ENCODE measurements around the gene DCTN2. TPM values are rescaled to one million over a fixed set of nuclear protein-coding genes. Genes with fewer than 3 reads are reported as not detected.
A peak's percentile ranks its signal among the peaks of the same experiment; 100 is the strongest.
"Not testable (repeated sequence)": the region's sequence is repeated elsewhere in the genome, so short reads cannot be mapped to it uniquely, and the experiment has no call there.

The DCTN2 gene
- total RNA-seq, 1 donor from 2014 or later = 101 TPM

GRCh38 chr12:57518920-57519795 is 27.8 kb downstream of the DCTN2 start:
- H3K27ac Mint-ChIP-seq = peak overlapping the region; percentile 100
- peaks cover 35% of the 10 kb centered on the region for H3K4me1 Mint-ChIP-seq (ENCODE audit: low read depth)
- DNase-seq (ENCODE audit: low spot score) = no peak
- peak overlapping the region; percentile 91 for H3K4me3 Mint-ChIP-seq (ENCODE audit: low read depth)
- intact Hi-C loops (cut with micrococcal nuclease) = no loop called here
- H3K27me3 Mint-ChIP-seq (ENCODE audit: low read depth) = no peaks in the 10 kb centered on the region
- peaks cover 65% of the 10 kb centered on the region for H3K36me3 Mint-ChIP-seq (ENCODE audit: low read depth)
- no peaks in the 10 kb centered on the region for H3K9me3 Mint-ChIP-seq

GRCh38 chr12:57518176-57518919 is 28.6 kb downstream of the DCTN2 start:
- intact Hi-C loops (cut with micrococcal nuclease) = no loop called here
- Mint-ChIP-seq H3K36me3 (ENCODE audit: low read depth) (peaks cover 64% of the 10 kb centered on the region), H3K27me3 (ENCODE audit: low read depth) (no peaks in the 10 kb centered on the region), H3K4me3 (ENCODE audit: low read depth) (peak overlapping the region; percentile 91), H3K27ac (peak overlapping the region; percentile 4), H3K9me3 (no peaks in the 10 kb centered on the region), H3K4me1 (ENCODE audit: low read depth) (peaks cover 27% of the 10 kb centered on the region)
- DNase-seq (ENCODE audit: low spot score) = no peak

- H3K27ac Mint-ChIP-seq; H3K9me3 Mint-ChIP-seq; H3K4me3 Mint-ChIP-seq (ENCODE audit: low read depth); DNase-seq (ENCODE audit: low spot score); intact Hi-C loops (cut with micrococcal nuclease); H3K27me3 Mint-ChIP-seq (ENCODE audit: low read depth): not testable (repeated sequence)
- Mint-ChIP-seq H3K36me3 (ENCODE audit: low read depth) (peaks cover 70% of the 10 kb centered on the region), H3K4me1 (ENCODE audit: low read depth) (peaks cover 27% of the 10 kb centered on the region)
Observed at GRCh38 chr12:57517718-57518117, 29.3 kb downstream of the DCTN2 start.

- Mint-ChIP-seq H3K36me3 (ENCODE audit: low read depth) (peaks cover 76% of the 10 kb centered on the region), H3K27me3 (ENCODE audit: low read depth) (no peaks in the 10 kb centered on the region), H3K4me3 (ENCODE audit: low read depth) (no peak overlapping the region), H3K4me1 (ENCODE audit: low read depth) (peaks cover 29% of the 10 kb centered on the region), H3K9me3 (no peaks in the 10 kb centered on the region), H3K27ac (no peak overlapping the region)
- no peak for DNase-seq (ENCODE audit: low spot score)
- intact Hi-C loops (cut with micrococcal nuclease) = no loop called here
Observed at GRCh38 chr12:57517187-57517586, 29.8 kb downstream of the DCTN2 start.

GRCh38 chr12:57516617-57517153 is 30.3 kb downstream of the DCTN2 start:
- Mint-ChIP-seq H3K36me3 (ENCODE audit: low read depth) (peaks cover 81% of the 10 kb centered on the region), H3K9me3 (no peaks in the 10 kb centered on the region), H3K27me3 (ENCODE audit: low read depth) (no peaks in the 10 kb centered on the region), H3K4me1 (ENCODE audit: low read depth) (peaks cover 28% of the 10 kb centered on the region), H3K4me3 (ENCODE audit: low read depth) (no peak overlapping the region), H3K27ac (no peak overlapping the region)
- intact Hi-C loops (cut with micrococcal nuclease) = no loop called here
- DNase-seq (ENCODE audit: low spot score) = no peak

- intact Hi-C loops (cut with micrococcal nuclease) = no loop called here
- Mint-ChIP-seq H3K4me3 (ENCODE audit: low read depth) (no peak overlapping the region), H3K27me3 (ENCODE audit: low read depth) (no peaks in the 10 kb centered on the region), H3K9me3 (no peaks in the 10 kb centered on the region), H3K27ac (no peak overlapping the region), H3K4me1 (ENCODE audit: low read depth) (peaks cover 25% of the 10 kb centered on the region), H3K36me3 (ENCODE audit: low read depth) (peaks cover 87% of the 10 kb centered on the region)
- DNase-seq (ENCODE audit: low spot score) = no peak
Observed at GRCh38 chr12:57515934-57516541, 31.0 kb downstream of the DCTN2 start.

GRCh38 chr12:57515408-57515933 is 31.5 kb downstream of the DCTN2 start:
- no peaks in the 10 kb centered on the region for H3K9me3 Mint-ChIP-seq
- intact Hi-C loops (cut with micrococcal nuclease) = no loop called here
- H3K27ac Mint-ChIP-seq = no peak overlapping the region
- peaks cover 23% of the 10 kb centered on the region for H3K4me1 Mint-ChIP-seq (ENCODE audit: low read depth)
- DNase-seq (ENCODE audit: low spot score) = no peak
- no peak overlapping the region for H3K4me3 Mint-ChIP-seq (ENCODE audit: low read depth)
- H3K27me3 Mint-ChIP-seq (ENCODE audit: low read depth) = no peaks in the 10 kb centered on the region
- peaks cover 91% of the 10 kb centered on the region for H3K36me3 Mint-ChIP-seq (ENCODE audit: low read depth)

GRCh38 chr12:57514720-57515407 is 32.1 kb downstream of the DCTN2 start:
- no peaks in the 10 kb centered on the region for H3K9me3 Mint-ChIP-seq
- intact Hi-C loops (cut with micrococcal nuclease) = no loop called here
- H3K36me3 Mint-ChIP-seq (ENCODE audit: low read depth) = peaks cover 88% of the 10 kb centered on the region
- H3K4me1 Mint-ChIP-seq (ENCODE audit: low read depth) = peaks cover 23% of the 10 kb centered on the region
- DNase-seq (ENCODE audit: low spot score) = no peak
- no peak overlapping the region for H3K4me3 Mint-ChIP-seq (ENCODE audit: low read depth)
- H3K27me3 Mint-ChIP-seq (ENCODE audit: low read depth) = no peaks in the 10 kb centered on the region
- H3K27ac Mint-ChIP-seq = no peak overlapping the region

GRCh38 chr12:57514246-57514645 is 32.7 kb downstream of the DCTN2 start:
- H3K9me3 Mint-ChIP-seq; H3K27ac Mint-ChIP-seq; H3K4me3 Mint-ChIP-seq (ENCODE audit: low read depth); H3K27me3 Mint-ChIP-seq (ENCODE audit: low read depth); intact Hi-C loops (cut with micrococcal nuclease); DNase-seq (ENCODE audit: low spot score): not testable (repeated sequence)
- Mint-ChIP-seq H3K4me1 (ENCODE audit: low read depth) (peaks cover 22% of the 10 kb centered on the region), H3K36me3 (ENCODE audit: low read depth) (peaks cover 88% of the 10 kb centered on the region)

- H3K27me3 Mint-ChIP-seq (ENCODE audit: low read depth); intact Hi-C loops (cut with micrococcal nuclease); H3K9me3 Mint-ChIP-seq; H3K4me3 Mint-ChIP-seq (ENCODE audit: low read depth); H3K27ac Mint-ChIP-seq; DNase-seq (ENCODE audit: low spot score): not testable (repeated sequence)
- peaks cover 86% of the 10 kb centered on the region for H3K36me3 Mint-ChIP-seq (ENCODE audit: low read depth)
- H3K4me1 Mint-ChIP-seq (ENCODE audit: low read depth) = peaks cover 17% of the 10 kb centered on the region
Observed at GRCh38 chr12:57513677-57514076, 33.3 kb downstream of the DCTN2 start.

GRCh38 chr12:57513266-57513665 is 33.7 kb downstream of the DCTN2 start:
- peaks cover 85% of the 10 kb centered on the region for H3K36me3 Mint-ChIP-seq (ENCODE audit: low read depth)
- intact Hi-C loops (cut with micrococcal nuclease) = no loop called here

GRCh38 chr12:57512665-57513064 is 34.3 kb downstream of the DCTN2 start:
- no peaks in the 10 kb centered on the region for H3K9me3 Mint-ChIP-seq
- H3K36me3 Mint-ChIP-seq (ENCODE audit: low read depth) = peaks cover 82% of the 10 kb centered on the region
- H3K27ac Mint-ChIP-seq = no peak overlapping the region
- peaks cover 10% of the 10 kb centered on the region for H3K4me1 Mint-ChIP-seq (ENCODE audit: low read depth)
- H3K27me3 Mint-ChIP-seq (ENCODE audit: low read depth) = no peaks in the 10 kb centered on the region
- intact Hi-C loops (cut with micrococcal nuclease) = no loop called here
- no peak for DNase-seq (ENCODE audit: low spot score)
- no peak overlapping the region for H3K4me3 Mint-ChIP-seq (ENCODE audit: low read depth)

More at GRCh38 chr12:57513266-57513665, 33.7 kb downstream of the DCTN2 start:
- Mint-ChIP-seq H3K4me3 (ENCODE audit: low read depth) (no peak overlapping the region), H3K27me3 (ENCODE audit: low read depth) (no peaks in the 10 kb centered on the region), H3K27ac (no peak overlapping the region), H3K4me1 (ENCODE audit: low read depth) (peaks cover 14% of the 10 kb centered on the region), H3K9me3 (no peaks in the 10 kb centered on the region)
- DNase-seq (ENCODE audit: low spot score) = no peak

Measured in activated T-helper 2 cell treated with anti-CD3 and anti-CD28 coated beads, Interferon-gamma antibody, Interleukin-2, Interleukin-4, amounts not matched to agents 10 μg/mL and 5 μg/mL and 100 μg/mL, durations not matched to agents 14 hours and 24 hours and 36 hours (primary cell).